Gastroesophageal sphincter (tissue), 3 donors: ENCODE measurements around the gene GRK1.

Experiments used
- CTCF ChIP-seq, 4 experiments: fragments of 200-600 bp in 2 of 4; fragments of 450-650 bp in 2 of 4; sonication (generic) in 1 of 4; IDR thresholded peaks; one replicate each; pipeline ENCODE4 v1.5.1; 2017 to 2019; ENCODE audit warnings: antibody characterized with exemption in 4 of 4, mild to moderate bottlenecking in 2 of 4, moderate library complexity in 2 of 4
- EP300 ChIP-seq: sonication (generic); formaldehyde crosslinking; IDR thresholded peaks from one replicate; pipeline ENCODE4 v1.6.1; 2017; ENCODE audit warnings: antibody characterized with exemption, mild to moderate bottlenecking

GRCh38 chr13:113652404-113653263 lies 14.4 kb upstream of the GRK1 start:
- TF ChIP-seq CTCF (IDR thresholded peaks at IDR 0.05), result no peak
- no peak for TF ChIP-seq EP300
